ENCODE data around the gene MOB3B. TPM values are rescaled to one million over a fixed set of nuclear protein-coding genes. Genes with fewer than 3 reads are reported as not detected.

MOB3B gene
- total RNA-seq, 1 donor from 2014 or later, result 21.8 TPM

- DNase-seq (ENCODE audit: low read depth, low spot score), result no peak
- Mint-ChIP-seq H3K4me3 (no peak overlapping the region), H3K4me1 (peaks cover 57% of the 10 kb centered on the region), H3K27me3 (ENCODE audit: low read depth) (no peaks in the 10 kb centered on the region), H3K27ac (ENCODE audit: unreplicated experiment) (no peak overlapping the region), H3K9me3 (no peaks in the 10 kb centered on the region), H3K36me3 (ENCODE audit: low read depth) (peaks cover 10% of the 10 kb centered on the region)
- TF ChIP-seq, protein P1, sequence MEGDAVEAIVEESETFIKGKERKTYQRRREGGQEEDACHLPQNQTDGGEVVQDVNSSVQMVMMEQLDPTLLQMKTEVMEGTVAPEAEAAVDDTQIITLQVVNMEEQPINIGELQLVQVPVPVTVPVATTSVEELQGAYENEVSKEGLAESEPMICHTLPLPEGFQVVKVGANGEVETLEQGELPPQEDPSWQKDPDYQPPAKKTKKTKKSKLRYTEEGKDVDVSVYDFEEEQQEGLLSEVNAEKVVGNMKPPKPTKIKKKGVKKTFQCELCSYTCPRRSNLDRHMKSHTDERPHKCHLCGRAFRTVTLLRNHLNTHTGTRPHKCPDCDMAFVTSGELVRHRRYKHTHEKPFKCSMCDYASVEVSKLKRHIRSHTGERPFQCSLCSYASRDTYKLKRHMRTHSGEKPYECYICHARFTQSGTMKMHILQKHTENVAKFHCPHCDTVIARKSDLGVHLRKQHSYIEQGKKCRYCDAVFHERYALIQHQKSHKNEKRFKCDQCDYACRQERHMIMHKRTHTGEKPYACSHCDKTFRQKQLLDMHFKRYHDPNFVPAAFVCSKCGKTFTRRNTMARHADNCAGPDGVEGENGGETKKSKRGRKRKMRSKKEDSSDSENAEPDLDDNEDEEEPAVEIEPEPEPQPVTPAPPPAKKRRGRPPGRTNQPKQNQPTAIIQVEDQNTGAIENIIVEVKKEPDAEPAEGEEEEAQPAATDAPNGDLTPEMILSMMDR (conservative IDR thresholded peaks at IDR 0.05), result no peak
Observed at GRCh38 chr9:27487128-27487640, 42.4 kb downstream of the MOB3B start.

- peaks cover 47% of the 10 kb centered on the region for H3K4me1 Mint-ChIP-seq
- TF ChIP-seq, protein P1 (conservative IDR thresholded peaks at IDR 0.05), result no peak
- no peaks in the 10 kb centered on the region for H3K27me3 Mint-ChIP-seq (ENCODE audit: low read depth)
- H3K4me3 Mint-ChIP-seq, result no peak overlapping the region
- peaks cover 22% of the 10 kb centered on the region for H3K36me3 Mint-ChIP-seq (ENCODE audit: low read depth)
- DNase-seq (ENCODE audit: low read depth, low spot score), result no peak
- peaks cover 4% of the 10 kb centered on the region for H3K9me3 Mint-ChIP-seq
- H3K27ac Mint-ChIP-seq (ENCODE audit: unreplicated experiment), result no peak overlapping the region
Observed at GRCh38 chr9:27485158-27485557, 44.5 kb downstream of the MOB3B start.

DNA sequence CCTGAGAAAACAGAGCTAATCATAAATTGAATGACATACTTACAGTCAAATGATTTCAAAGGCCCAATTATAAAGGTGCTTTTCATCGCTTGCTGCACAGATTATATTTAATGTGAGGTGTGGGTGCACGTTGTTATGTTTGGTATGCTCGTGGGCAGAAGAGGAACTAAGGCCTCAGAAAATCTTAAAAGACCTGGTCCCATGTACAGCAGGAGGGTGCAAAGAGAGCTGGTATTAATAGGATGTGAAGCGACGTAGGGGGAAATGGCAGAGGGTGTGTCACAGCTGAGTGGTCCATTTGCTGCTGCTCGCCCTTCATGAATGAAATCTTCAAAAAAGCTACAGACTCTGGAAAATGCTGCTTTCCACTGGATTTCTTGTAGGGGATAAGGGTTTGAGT lies 46.0 kb downstream of the MOB3B start:
- TF ChIP-seq, protein P1 (conservative IDR thresholded peaks at IDR 0.05), result no peak
- H3K27ac Mint-ChIP-seq (ENCODE audit: unreplicated experiment), result no peak overlapping the region

DNA sequence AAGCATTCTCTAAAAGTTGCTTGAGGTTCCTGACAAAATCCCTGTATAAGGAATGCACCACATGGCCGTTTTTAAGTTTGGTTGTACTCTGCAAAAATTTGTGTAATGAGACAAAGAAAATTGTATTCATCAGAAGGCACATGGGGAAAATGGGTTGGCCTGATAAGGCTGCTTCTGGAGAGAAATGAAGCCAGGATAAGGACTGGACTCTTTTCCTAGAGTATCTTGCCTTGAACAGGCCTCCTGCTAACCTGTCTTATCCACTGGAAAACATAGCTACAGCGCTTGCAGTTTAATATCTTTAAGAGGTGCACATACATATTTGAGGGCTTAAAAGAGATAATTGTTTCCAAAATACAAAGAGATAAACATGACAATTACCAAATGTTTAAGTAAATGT lies 46.9 kb downstream of the MOB3B start:
- H3K4me1 Mint-ChIP-seq, result peaks cover 28% of the 10 kb centered on the region
- no peak overlapping the region for H3K4me3 Mint-ChIP-seq
- H3K27me3 Mint-ChIP-seq (ENCODE audit: low read depth), result no peaks in the 10 kb centered on the region
- H3K27ac Mint-ChIP-seq (ENCODE audit: unreplicated experiment), result no peak overlapping the region
- peaks cover 4% of the 10 kb centered on the region for H3K9me3 Mint-ChIP-seq
- H3K36me3 Mint-ChIP-seq (ENCODE audit: low read depth), result peaks cover 38% of the 10 kb centered on the region
- TF ChIP-seq, protein P1 (conservative IDR thresholded peaks at IDR 0.05), result no peak
- DNase-seq (ENCODE audit: low read depth, low spot score), result no peak

More for the DNA sequence above, 46.0 kb downstream of the MOB3B start:
- Mint-ChIP-seq H3K27me3 (ENCODE audit: low read depth) (no peaks in the 10 kb centered on the region), H3K4me3 (no peak overlapping the region), H3K36me3 (ENCODE audit: low read depth) (peaks cover 30% of the 10 kb centered on the region), H3K9me3 (peaks cover 4% of the 10 kb centered on the region), H3K4me1 (peaks cover 33% of the 10 kb centered on the region)
- no peak for DNase-seq (ENCODE audit: low read depth, low spot score)

DNA sequence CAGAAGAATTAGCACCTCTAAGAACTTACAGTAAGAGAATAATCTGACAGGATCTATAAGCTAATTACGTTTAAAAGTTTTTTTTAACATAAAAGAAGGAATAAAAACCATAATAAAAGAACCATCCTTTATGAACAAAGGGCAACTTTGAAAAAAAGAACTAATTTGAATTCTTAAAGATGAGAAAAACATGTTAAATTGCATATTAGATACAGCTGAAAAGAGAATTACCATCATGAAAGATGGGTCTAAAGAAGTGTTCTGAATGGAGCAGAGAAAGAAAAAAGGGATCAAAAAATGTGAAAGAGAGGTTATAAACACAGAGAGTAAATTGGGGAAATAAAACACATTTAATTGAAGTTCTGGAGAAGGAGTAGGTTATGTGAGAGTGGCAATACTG lies 51.3 kb downstream of the MOB3B start:
- TF ChIP-seq, protein P1 (conservative IDR thresholded peaks at IDR 0.05), result no peak
- H3K27ac Mint-ChIP-seq (ENCODE audit: unreplicated experiment), result no peak overlapping the region
- DNase-seq (ENCODE audit: low read depth, low spot score), result no peak
- no peaks in the 10 kb centered on the region for H3K27me3 Mint-ChIP-seq (ENCODE audit: low read depth)
- peaks cover 33% of the 10 kb centered on the region for H3K4me1 Mint-ChIP-seq
- H3K36me3 Mint-ChIP-seq (ENCODE audit: low read depth), result peaks cover 42% of the 10 kb centered on the region
- peaks cover 4% of the 10 kb centered on the region for H3K9me3 Mint-ChIP-seq
- H3K4me3 Mint-ChIP-seq, result no peak overlapping the region
